ENCODE measurements around the gene NPAS2. TPM values are rescaled to one million over a fixed set of nuclear protein-coding genes. Genes with fewer than 3 reads are reported as not detected.
A peak's percentile ranks its signal among the peaks of the same experiment; 100 is the strongest.

NPAS2 gene
- total and polyA plus RNA-seq, 2 donors (not counting 1 experiment from before 2014, with no cell fraction given) = 3.6 to 4.9 TPM

- no peak overlapping the region for H3K4me3 ChIP-seq (replicated peaks in 1 of 4; ENCODE audit: control extremely low read depth in 1 of 4, insufficient read depth in 1 of 4, low read depth in 3 of 4, low read length in 4 of 4)
- H4K20me1 ChIP-seq (ENCODE audit: control insufficient read depth, extremely low read depth, insufficient read depth, low read length) = no peaks in the 10 kb centered on the region
- H3K27ac ChIP-seq (ENCODE audit: insufficient read depth, low read length) = no peak overlapping the region
- H3K27me3 ChIP-seq (ENCODE audit: control insufficient read depth, insufficient read depth, low read length) = no peaks in the 10 kb centered on the region
- no peak for DNase-seq (ENCODE audit: low read depth in 2 of 2)
- H3K4me1 ChIP-seq (ENCODE audit: control insufficient read depth, extremely low read depth, insufficient read depth, low read length) = peaks cover 4% of the 10 kb centered on the region
- no peak overlapping the region for H3K9ac ChIP-seq (ENCODE audit: insufficient read depth, low read length)
- no peak overlapping the region for H3K4me2 ChIP-seq (ENCODE audit: extremely low read depth, insufficient read depth, low read length)
- H3K9me3 ChIP-seq (ENCODE audit: control insufficient read depth, insufficient read depth, low read depth, low read length) = no peaks in the 10 kb centered on the region
- TF ChIP-seq EZH2 (IDR thresholded peaks at IDR 0.05; ENCODE audit: low read length, missing control alignments) (no peak), CTCF (conservative IDR thresholded peaks at IDR 0.05 in 1 of 2, IDR thresholded peaks at IDR 0.05 in 1 of 2; ENCODE audit: low read depth in 1 of 2, low read length in 2 of 2) (peak in 1 of 2 donors; percentile 45)
- H3K36me3 ChIP-seq (ENCODE audit: control insufficient read depth, insufficient read depth, low read length) = no peaks in the 10 kb centered on the region
- H2AFZ ChIP-seq (ENCODE audit: low read length) = no peak overlapping the region
- no peaks in the 10 kb centered on the region for H3K79me2 ChIP-seq (ENCODE audit: control insufficient read depth, insufficient read depth, low read length)
These were observed 99.4 kb downstream of the NPAS2 start for GRCh38 chr2:100919316-100919715.

- Histone ChIP-seq H3K9me3 (ENCODE audit: control insufficient read depth, insufficient read depth, low read depth, low read length) (no peaks in the 10 kb centered on the region), H3K4me2 (ENCODE audit: extremely low read depth, insufficient read depth, low read length) (no peak overlapping the region)
- peak; percentile 67 to 76 for DNase-seq (ENCODE audit: low read depth in 2 of 2)
These were observed 101.8 kb downstream of the NPAS2 start for GRCh38 chr2:100921685-100922161.

GRCh38 chr2:100923461-100924060 is 103.6 kb downstream of the NPAS2 start:
- Histone ChIP-seq H3K4me2 (ENCODE audit: extremely low read depth, insufficient read depth, low read length) (no peak overlapping the region), H2AFZ (ENCODE audit: low read length) (no peak overlapping the region), H3K4me1 (ENCODE audit: control insufficient read depth, extremely low read depth, insufficient read depth, low read length) (peaks cover 7% of the 10 kb centered on the region), H3K36me3 (ENCODE audit: control insufficient read depth, insufficient read depth, low read length) (no peaks in the 10 kb centered on the region), H3K27me3 (ENCODE audit: control insufficient read depth, insufficient read depth, low read length) (no peaks in the 10 kb centered on the region), H3K27ac (ENCODE audit: insufficient read depth, low read length) (no peak overlapping the region), H3K9ac (ENCODE audit: insufficient read depth, low read length) (no peak overlapping the region), H4K20me1 (ENCODE audit: control insufficient read depth, extremely low read depth, insufficient read depth, low read length) (no peaks in the 10 kb centered on the region), H3K79me2 (ENCODE audit: control insufficient read depth, insufficient read depth, low read length) (no peaks in the 10 kb centered on the region), H3K9me3 (ENCODE audit: control insufficient read depth, insufficient read depth, low read depth, low read length) (no peaks in the 10 kb centered on the region), H3K4me3 (replicated peaks in 1 of 4; ENCODE audit: control extremely low read depth in 1 of 4, insufficient read depth in 1 of 4, low read depth in 3 of 4, low read length in 4 of 4) (no peak overlapping the region)
- TF ChIP-seq EZH2 (IDR thresholded peaks at IDR 0.05; ENCODE audit: low read length, missing control alignments) = no peak
- no peak for TF ChIP-seq CTCF (conservative IDR thresholded peaks at IDR 0.05 in 1 of 2, IDR thresholded peaks at IDR 0.05 in 1 of 2; ENCODE audit: low read depth in 1 of 2, low read length in 2 of 2)
- DNase-seq (ENCODE audit: low read depth in 2 of 2) = no peak

More at GRCh38 chr2:100921685-100922161, 101.8 kb downstream of the NPAS2 start:
- Histone ChIP-seq H3K27me3 (ENCODE audit: control insufficient read depth, insufficient read depth, low read length) (no peaks in the 10 kb centered on the region), H4K20me1 (ENCODE audit: control insufficient read depth, extremely low read depth, insufficient read depth, low read length) (no peaks in the 10 kb centered on the region), H3K9ac (ENCODE audit: insufficient read depth, low read length) (no peak overlapping the region), H3K4me3 (replicated peaks in 1 of 4; ENCODE audit: control extremely low read depth in 1 of 4, insufficient read depth in 1 of 4, low read depth in 3 of 4, low read length in 4 of 4) (no peak overlapping the region), H2AFZ (ENCODE audit: low read length) (no peak overlapping the region), H3K27ac (ENCODE audit: insufficient read depth, low read length) (no peak overlapping the region), H3K4me1 (ENCODE audit: control insufficient read depth, extremely low read depth, insufficient read depth, low read length) (peaks cover 7% of the 10 kb centered on the region), H3K79me2 (ENCODE audit: control insufficient read depth, insufficient read depth, low read length) (no peaks in the 10 kb centered on the region), H3K36me3 (ENCODE audit: control insufficient read depth, insufficient read depth, low read length) (no peaks in the 10 kb centered on the region)
- TF ChIP-seq EZH2 (IDR thresholded peaks at IDR 0.05; ENCODE audit: low read length, missing control alignments) (no peak), CTCF (conservative IDR thresholded peaks at IDR 0.05 in 1 of 2, IDR thresholded peaks at IDR 0.05 in 1 of 2; ENCODE audit: low read depth in 1 of 2, low read length in 2 of 2) (no peak)
